Fibroblast of the aortic adventitia (primary cell): ENCODE results near the gene ACTL10. TPM values are rescaled to one million over a fixed set of nuclear protein-coding genes. Genes with fewer than 3 reads are reported as not detected.

Source experiments
- DNase-seq: peaks from one replicate; pipeline ENCODE4 v3.0.0-alpha.2; 2010; ENCODE audit warnings: low read depth
- H3K4me3 ChIP-seq: 2 replicates; pipeline ENCODE4 v1.5.1; 2011; ENCODE audit warnings: low read depth, mild to moderate bottlenecking, control low read depth, low read length, moderate library complexity
- total RNA-seq: library from RNA; depleted of rRNA; stranded (reverse); fragments of >200 nt; gene quantifications from 2 replicates; pipeline ENCODE4 v1.2.3, GENCODE V29; 2012; ENCODE audit warnings: low replicate concordance
- TF ChIP-seq, protein P1 (sequence below): IDR thresholded peaks from 2 replicates; pipeline ENCODE4 v1.5.1; 2011; ENCODE audit warnings: mild to moderate bottlenecking, low read length, control low read depth, inconsistent platforms; ENCODE audit not compliant: insufficient read depth

The ACTL10 gene
- total RNA-seq, 1 donor = 2.2 TPM

DNA sequence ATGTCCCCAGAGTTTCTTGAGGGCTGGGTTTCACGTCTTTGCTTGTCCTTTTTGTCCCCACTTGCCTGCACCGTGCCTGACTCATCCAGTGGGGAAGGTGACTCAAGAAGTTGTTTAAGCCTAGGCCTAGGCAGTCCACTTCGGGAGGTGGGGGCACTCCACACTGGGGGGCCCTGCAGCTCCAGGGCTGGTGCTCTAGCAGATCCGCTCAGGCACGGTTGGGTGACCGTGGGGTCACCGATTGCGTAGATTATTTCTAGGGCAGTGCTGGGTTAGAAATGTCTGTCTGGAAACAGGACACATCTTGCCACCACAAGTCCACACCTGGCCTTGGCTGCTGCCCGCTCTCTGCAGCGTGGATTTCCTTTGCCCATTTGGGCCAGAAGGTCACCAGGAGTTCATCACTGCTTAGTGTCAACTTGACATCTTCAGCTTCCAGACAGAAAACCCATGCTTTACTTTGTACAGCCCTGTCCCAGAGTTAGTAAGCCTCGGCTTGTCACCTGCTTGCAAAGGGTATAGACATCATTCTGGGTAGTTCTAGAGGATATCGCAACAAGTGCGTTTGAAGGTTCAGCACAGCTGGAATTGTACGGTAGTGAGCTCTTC is 18.2 kb upstream of the ACTL10 start:
- TF ChIP-seq, protein P1, sequence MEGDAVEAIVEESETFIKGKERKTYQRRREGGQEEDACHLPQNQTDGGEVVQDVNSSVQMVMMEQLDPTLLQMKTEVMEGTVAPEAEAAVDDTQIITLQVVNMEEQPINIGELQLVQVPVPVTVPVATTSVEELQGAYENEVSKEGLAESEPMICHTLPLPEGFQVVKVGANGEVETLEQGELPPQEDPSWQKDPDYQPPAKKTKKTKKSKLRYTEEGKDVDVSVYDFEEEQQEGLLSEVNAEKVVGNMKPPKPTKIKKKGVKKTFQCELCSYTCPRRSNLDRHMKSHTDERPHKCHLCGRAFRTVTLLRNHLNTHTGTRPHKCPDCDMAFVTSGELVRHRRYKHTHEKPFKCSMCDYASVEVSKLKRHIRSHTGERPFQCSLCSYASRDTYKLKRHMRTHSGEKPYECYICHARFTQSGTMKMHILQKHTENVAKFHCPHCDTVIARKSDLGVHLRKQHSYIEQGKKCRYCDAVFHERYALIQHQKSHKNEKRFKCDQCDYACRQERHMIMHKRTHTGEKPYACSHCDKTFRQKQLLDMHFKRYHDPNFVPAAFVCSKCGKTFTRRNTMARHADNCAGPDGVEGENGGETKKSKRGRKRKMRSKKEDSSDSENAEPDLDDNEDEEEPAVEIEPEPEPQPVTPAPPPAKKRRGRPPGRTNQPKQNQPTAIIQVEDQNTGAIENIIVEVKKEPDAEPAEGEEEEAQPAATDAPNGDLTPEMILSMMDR = no peak
- H3K4me3 ChIP-seq = no peak overlapping the region
- no peak for DNase-seq

DNA sequence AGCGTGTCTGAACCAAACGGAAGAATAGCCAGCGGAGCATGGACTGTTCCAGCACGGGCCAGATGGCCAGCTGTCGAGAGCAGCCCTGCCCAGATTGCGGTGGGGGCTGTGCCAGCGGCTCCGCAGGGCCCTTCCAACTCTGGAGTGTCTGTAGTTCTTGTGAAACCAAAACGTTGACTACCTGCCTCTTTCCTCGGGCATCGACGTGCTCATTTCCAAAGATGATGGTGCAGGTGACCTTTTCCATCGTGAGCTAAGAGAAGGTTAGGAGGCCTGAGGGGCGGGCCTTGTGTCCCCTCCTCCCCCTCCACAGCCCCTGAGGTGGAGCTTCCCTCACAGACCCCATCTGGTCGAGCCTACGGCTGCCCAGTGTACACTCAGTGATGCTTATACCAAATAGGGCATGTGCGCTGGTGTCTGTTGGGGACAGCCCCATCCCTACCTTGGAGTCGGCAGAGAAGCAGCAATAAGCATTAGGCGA is 17.5 kb upstream of the ACTL10 start:
- DNase-seq = peak; percentile 55
- TF ChIP-seq, protein P1 = no peak

DNA sequence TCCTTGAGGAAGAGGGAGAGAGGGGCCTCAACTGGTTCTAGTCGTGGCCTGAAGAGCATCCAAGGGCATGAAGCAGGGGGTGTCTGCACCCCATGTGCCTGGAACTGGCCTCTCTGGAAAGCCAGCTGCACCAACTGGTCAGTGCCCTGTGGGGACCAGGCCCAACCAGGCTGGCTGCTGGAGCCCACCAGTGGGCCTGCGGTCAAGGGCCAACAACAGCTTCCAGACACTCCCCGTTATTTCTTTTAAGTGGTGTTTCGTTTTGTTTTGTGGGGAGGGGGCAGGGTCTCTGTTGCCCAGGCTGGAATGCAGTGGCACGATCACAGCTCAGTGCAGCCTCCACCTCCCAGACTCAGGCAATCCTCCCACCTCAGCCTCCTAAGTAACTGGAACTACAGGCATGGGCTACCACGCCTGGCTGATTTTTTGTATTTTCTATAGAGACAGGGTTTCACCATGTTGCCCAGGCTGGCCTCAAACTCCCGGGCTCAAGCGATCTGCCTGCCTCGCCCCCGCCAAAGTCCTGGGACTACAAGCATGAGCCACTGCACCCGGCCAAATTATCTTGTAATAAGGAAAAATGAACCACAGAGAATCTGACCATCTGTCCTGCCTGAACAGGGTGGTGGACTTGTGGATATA is 16.5 kb upstream of the ACTL10 start:
- no peak overlapping the region for H3K4me3 ChIP-seq
- TF ChIP-seq, protein P1 = no peak
- DNase-seq = no peak

More for the DNA sequence above, 17.5 kb upstream of the ACTL10 start:
- no peak overlapping the region for H3K4me3 ChIP-seq

DNA sequence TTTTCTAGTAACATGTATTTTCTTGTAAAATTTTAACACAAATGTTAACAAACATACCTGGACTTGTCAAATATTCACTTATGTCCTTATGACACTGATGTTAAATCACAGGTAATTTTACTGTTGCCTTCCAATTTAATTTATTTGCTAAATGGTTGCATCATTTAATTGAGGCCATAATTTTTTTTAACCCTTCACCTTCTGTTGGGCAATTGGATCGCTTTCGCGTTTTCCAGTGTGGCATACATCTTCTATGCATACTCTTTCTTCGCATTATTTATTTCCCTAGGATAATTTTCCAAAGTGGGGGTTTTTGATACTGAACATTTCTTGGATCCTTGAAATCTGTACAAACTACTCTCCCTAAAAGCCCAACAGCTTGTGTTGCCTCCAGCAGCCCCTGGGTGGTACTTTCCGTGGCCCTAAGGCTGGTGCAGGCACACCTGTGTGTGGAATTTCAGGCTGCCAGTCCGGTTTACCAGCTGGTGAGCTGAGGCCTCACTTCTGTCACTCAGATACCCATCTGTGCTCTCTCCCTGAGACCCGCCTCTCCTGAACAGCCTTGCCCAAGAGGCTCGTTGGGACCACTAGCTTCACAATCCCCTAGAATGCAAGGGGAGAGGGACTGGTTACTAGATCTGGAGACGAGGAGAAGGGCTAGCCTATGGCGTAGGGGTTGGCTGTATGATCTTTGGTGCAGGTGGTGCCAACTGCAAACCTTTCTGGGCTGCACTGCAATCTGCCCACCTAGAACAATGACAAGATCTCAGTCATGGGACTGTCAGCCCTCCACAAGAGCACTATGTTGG is 15.8 kb upstream of the ACTL10 start:
- no peak overlapping the region for H3K4me3 ChIP-seq
- TF ChIP-seq, protein P1 = no peak
- DNase-seq = no peak

DNA sequence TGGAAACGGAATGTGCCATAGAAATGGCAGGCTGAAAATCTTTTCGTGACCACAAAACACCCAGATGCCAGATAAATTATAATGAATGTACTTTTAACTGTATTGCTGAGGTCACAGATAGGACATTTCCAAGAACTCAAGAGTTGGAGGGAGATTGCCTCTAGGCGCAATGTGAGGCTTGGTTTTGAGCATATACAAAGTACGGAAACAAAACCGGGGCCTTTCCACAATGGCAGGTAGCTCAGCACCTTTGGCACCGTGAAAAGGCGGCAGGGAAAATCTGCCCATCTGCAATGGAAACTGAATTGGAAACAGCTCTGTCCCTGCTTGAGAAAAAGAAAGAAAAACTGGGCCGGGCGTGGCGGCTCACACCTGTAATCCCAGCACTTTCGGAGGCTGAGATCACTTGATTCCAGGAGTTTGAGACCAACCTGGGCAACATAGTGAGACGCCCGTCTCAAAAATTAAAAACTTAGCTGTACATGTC is 15.1 kb upstream of the ACTL10 start:
- TF ChIP-seq, protein P1 = no peak
- H3K4me3 ChIP-seq = no peak overlapping the region
- no peak for DNase-seq

DNA sequence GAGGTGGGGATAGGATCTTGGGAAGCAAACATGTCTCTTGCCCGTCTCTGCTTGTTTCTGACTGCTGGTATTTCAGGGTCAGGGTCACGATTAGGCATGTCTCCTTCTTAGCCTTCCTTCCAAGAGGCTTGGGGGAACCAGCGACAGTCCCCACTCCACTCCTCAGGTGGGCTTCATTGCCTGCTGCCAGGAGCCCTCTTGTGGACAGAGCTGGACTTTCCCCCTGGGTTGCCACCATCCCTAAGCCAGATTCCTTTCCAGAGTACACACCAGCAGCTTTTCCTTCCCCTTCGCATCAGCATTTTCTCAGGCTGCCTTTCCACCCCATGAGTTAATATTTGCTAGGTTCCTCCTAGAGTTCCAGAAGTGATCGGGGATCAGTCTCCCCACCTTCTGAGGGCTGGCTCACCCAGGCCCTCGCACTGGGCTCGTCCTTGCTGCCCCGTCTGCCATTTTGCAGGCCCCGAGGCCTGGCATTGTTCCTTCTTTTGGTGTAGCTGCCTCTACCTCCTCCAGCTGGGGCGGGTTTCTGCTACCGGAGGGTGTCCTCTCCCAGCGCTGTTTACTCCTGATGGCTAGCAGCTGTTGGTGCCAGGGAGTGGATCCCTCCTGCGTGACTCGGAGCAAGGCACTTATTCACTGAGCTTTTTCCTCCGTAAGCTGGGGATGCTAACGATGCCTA is 13.4 kb upstream of the ACTL10 start:
- TF ChIP-seq, protein P1 = peak; percentile 95
- DNase-seq = peak; percentile 75
- H3K4me3 ChIP-seq = no peak overlapping the region
